Lung microvascular endothelial cell (primary cell): Measurements from ENCODE around the gene BANK1. TPM values are rescaled to one million over a fixed set of nuclear protein-coding genes. Genes with fewer than 3 reads are reported as not detected.

Experiments used
- DNase-seq, 2 donors: peaks; one replicate each; pipeline versions ENCODE4 v3.0.0 to v3.0.0-alpha.2; 2010; ENCODE audit warnings: low read depth in 2 of 2
- total RNA-seq: library from RNA; depleted of rRNA; stranded (reverse); fragments of >200 nt; gene quantifications from 2 replicates; pipeline ENCODE4 v1.2.1, GENCODE V29; 2014

The BANK1 gene, protein sequence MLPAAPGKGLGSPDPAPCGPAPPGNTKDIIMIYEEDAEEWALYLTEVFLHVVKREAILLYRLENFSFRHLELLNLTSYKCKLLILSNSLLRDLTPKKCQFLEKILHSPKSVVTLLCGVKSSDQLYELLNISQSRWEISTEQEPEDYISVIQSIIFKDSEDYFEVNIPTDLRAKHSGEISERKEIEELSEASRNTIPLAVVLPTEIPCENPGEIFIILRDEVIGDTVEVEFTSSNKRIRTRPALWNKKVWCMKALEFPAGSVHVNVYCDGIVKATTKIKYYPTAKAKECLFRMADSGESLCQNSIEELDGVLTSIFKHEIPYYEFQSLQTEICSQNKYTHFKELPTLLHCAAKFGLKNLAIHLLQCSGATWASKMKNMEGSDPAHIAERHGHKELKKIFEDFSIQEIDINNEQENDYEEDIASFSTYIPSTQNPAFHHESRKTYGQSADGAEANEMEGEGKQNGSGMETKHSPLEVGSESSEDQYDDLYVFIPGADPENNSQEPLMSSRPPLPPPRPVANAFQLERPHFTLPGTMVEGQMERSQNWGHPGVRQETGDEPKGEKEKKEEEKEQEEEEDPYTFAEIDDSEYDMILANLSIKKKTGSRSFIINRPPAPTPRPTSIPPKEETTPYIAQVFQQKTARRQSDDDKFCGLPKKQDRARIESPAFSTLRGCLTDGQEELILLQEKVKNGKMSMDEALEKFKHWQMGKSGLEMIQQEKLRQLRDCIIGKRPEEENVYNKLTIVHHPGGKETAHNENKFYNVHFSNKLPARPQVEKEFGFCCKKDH
- total RNA-seq = under 0.01 TPM in 1 of 2 replicates, not detected in the other

- peak; percentile 19 to 48 for DNase-seq
These were observed at the start of gene BANK1 for GRCh38 chr4:101790521-101791181. Gene BANK1 (plus strand): TSS chr4:101790730. CDS start chr4:101790881, 151 bp downstream.

DNA sequence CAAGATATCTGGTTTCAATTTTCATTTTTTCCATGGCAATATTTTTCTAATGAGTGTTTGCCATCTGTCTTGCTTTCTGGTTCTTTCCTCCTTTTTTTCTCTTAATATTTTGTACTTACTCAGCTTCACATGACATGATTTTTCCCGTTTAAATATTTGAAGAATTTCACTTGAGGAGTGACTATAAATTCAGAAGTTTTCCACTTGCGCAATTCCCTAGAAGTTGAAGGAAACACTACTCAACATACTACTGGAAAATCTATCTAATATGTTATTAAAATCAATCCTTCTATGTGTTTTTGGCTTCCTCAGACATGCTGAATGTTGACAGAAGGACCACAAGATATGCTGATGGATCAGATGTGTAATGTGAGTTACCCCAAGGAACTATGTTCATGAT is 36.8 kb upstream of the BANK1 start:
- no peak for DNase-seq

- DNase-seq = no peak
These were observed 34.3 kb upstream of the BANK1 start for GRCh38 chr4:101756181-101756580.

DNA sequence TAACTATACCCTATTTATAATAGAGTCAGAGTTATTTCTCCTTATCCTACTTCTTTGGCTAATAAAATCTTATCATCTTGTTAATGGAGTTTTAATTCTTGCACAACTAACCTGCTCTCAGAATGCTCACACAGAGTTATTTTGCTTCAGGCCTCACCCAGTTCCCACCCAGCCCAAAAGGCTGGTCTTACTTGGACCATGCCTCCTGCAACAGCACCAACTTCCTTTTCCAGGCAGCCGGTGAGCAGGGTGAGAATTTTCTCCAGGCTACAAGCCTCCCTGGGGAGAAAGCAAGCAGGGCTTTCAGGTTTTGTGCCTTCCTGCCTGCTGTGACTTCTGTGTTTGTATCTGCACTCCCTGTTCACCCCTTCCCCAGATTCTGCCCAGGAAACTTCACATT is 29.1 kb upstream of the BANK1 start:
- DNase-seq = no peak

- DNase-seq = no peak
These were observed 28.5 kb upstream of the BANK1 start for GRCh38 chr4:101762025-101762424.

DNA sequence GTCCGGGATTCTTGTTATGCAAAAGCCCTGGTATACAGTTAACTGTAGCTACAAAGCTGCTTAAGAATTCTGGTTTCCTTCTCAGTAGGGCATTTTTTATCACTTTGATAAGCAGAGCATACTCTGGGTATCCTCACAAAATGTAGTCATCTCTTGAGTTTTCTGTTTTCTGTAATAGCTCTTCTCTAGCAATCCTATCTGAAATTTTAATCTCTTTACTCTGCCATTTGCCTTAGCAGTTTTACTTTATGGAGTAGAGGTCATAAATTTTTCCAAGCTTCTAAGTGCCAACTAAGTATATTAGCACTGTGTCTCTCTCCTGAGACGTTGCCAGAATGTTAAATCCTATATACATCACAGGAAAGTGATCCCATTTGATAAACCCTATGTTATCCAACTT is 28.0 kb upstream of the BANK1 start:
- DNase-seq = no peak

GRCh38 chr4:101763576-101763975 is 27.0 kb upstream of the BANK1 start:
- no peak for DNase-seq

DNA sequence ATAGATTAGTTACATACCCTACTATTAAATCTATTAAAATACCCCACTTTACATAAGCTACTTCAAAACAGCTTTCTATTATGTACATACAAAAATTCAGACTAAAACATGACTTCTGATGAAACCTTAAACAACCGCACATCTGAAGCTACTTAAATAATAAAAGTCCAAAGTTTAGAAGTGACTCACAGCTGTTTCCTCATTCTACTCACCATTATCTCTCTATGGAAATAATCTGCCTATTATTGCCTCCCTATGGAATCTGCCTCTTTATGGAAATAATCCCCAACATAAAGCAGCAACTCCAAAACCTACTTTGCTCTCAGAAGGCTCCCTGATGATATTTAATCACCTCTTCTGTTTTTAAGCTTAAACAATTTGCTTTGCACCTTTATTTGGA is 15.7 kb upstream of the BANK1 start:
- DNase-seq = no peak

DNA sequence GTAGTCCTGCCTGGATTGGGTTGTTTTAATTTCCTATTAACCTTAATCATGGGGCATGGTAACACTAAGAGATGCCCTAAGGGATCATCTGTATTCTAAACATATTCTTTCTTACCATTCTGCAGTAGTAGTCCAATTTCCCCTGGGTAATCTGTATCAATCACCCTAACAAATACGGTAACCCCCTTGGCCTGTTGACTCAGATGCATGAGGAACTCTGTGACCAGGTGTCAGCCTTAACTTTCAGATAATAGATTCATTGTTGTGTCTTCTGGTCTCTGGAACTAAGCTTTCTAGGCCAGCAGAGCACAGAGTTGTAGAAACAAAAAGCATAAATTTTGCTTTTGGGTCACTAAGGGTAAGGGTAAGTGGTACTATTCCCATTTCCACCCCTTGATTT is 13.1 kb upstream of the BANK1 start:
- DNase-seq = no peak

GRCh38 chr4:101780284-101780683 is 10.2 kb upstream of the BANK1 start:
- DNase-seq = no peak

DNA sequence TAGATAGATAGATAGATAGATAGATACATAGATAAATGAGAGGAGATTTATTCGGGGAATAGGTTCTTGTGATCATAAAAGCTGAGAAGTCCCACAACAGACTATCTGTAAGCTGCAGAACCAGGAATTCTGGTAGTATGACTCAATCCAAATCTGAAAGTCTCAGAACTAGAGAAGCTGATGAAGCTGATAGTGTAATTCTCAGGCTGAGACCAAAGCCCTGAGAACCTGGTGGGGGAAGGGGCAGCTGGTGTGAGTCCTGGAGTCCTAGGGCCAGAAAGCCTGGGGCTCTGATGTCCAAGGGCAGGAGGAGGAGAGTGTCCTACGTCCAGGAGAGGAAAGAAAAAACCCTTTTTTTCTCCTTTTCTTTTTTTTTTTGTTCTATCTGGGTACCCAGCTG is 8.0 kb upstream of the BANK1 start:
- no peak for DNase-seq

- no peak for DNase-seq
These were observed 5.6 kb upstream of the BANK1 start for GRCh38 chr4:101784957-101785356.

GRCh38 chr4:101785486-101785885 is 5.0 kb upstream of the BANK1 start:
- no peak for DNase-seq

DNA sequence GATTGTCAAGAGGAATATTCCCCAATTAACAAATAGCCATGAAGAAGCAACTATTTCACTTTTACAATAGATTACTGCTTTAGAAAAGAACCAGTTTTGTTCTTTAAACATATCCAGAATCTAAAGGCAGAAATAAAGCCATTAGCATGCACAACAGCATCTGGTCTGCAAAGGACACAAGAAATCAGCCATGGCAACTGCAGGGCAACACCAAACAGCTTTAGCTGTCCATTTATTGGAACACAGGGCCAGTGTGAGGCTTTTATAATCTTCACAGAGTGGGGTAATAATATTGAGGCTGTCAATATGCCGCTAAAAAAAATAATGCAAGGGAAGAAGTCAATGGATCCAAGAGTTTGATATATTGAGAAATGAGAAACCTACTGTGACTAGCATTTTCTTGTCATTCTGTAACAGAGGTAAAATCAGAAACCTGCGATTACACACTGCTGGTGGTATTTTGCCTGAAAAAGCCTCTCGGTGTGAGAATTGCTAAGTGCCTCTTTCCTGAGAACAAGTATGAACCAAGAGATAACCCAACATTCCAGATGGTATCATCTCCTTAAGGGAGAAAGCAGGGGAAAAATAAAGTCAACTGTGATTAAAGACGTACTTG is 2.7 kb upstream of the BANK1 start:
- DNase-seq = no peak

- DNase-seq = no peak
These were observed 640 bp downstream of the BANK1 start for GRCh38 chr4:101791182-101791558.

DNA sequence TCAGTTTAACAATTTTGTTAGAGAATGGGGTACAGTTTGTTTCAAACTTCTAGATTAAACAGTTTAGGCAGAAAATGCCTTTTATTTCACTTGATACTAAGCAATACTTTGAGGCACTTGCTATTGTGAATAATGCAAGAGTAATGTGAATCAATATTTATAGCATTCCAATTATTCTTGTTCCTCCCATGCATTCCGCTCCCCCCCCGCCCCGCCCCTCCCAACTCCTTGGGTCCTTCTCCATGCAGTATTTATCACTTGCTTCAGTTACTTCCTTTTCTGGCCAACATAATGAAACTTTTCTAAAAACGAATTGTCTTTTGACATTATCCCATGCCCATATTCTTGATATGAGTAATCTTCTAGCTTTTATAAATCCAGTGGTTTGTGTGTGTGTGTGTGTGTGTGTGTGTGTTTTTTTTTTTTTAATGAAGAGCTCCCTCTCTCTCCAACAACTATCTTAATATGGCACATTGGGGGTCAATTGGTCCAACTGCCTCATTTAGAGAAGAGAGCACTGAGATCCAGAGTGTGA is 1.6 kb downstream of the BANK1 start:
- no peak for DNase-seq

GRCh38 chr4:101793397-101793796 is 2.9 kb downstream of the BANK1 start:
- DNase-seq = no peak

DNA sequence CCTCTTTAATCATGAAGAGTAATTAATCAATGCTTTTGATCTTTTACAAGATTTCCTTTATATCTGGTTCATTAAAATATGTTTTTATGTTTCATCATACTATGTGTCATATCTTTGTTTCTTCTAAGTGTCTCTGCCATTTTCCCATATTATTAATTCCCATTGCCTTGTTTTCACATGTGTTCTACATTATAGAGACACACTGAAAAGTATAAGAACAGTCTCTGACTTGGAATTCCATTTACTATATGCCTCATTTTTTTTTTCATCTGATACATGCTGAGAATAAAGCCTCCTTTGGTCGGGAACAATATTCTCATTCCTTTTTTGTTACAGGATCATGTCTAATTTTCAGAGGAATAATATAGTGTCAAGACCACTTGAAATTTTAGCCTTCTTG is 4.3 kb downstream of the BANK1 start:
- no peak for DNase-seq

GRCh38 chr4:101795704-101796103 is 5.2 kb downstream of the BANK1 start:
- DNase-seq = no peak

GRCh38 chr4:101801958-101802357 is 11.4 kb downstream of the BANK1 start:
- DNase-seq = no peak

- no peak for DNase-seq
These were observed 16.4 kb downstream of the BANK1 start for GRCh38 chr4:101806914-101807313.

DNA sequence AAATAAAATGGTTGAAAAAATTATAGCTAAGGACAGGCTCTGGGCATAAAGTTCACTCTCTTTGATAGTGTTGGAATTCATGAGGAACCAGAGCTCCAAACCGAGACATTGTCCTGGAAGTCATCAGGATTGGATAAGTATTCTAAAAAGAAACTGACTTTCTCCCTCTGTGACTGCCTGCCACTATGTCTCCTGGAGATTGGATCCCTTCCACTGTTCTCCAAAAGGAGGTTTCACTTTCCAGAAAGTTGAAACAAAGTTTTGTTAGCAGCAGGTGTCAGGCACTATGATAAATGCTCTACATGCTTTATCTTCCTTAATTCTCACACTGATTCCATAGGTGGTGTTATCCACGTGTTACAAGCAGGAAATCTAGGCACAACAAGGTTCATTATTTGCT is 16.8 kb downstream of the BANK1 start:
- DNase-seq = no peak
